ENCODE measurements around the gene CFAP74.
A peak's percentile ranks its signal among the peaks of the same experiment; 100 is the strongest.

Gene CFAP74

DNA sequence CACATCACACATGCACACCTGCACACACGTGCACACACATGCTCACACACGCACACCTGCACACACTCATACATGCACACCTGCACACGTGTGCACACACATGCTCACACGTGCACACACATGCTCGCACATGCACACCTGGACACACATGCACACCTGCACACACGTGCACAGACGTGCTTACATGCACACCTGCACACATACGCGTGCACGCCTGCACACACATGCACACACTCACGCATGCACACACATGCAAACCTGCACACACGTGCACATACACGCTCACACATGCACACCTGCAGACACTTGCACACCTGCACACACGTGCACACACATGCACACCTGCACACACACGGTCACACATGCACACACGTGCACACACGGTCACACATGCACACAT lies 32.6 kb downstream of the CFAP74 start:
- DNase-seq (ENCODE audit: low read depth), result no peak

DNA sequence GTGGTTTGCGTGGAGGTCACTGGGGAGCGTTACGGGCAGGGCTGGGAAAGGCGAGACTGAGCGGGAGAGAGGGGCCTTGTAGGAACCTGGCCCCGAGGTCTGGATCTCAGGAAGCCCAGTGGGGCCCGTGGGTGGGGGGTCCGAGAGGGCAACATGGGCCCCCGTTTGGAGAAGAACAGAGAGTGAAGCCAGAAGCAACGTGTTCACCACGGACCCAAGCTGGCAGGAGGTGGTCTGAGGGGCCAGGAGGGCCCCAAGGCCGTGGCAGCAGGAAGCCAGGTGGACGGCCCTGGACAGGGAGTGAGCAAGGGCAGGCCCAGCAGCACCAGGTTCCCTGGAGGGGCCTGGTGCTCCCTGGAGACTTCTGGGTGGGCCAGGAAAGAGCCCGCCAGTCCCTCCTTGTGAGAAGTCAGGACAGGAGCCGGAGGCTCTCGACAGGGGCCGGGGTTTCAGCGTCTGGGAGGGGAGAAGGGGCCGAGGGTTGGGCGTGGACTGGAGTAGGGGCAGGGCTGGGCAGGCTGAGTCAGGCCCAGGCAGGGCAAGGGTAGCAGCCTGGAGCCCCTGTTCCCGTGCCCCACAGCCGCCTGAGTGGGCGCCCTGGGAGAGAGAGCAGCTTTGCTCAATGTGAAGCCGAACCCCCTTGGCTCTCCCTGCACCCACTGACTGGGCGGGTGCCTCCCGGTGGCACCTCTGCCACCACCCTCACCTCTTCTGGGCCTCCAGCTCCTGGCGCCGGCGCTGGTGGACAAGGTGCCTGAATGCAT lies 33.5 kb downstream of the CFAP74 start:
- DNase-seq (ENCODE audit: low read depth), result no peak

DNA sequence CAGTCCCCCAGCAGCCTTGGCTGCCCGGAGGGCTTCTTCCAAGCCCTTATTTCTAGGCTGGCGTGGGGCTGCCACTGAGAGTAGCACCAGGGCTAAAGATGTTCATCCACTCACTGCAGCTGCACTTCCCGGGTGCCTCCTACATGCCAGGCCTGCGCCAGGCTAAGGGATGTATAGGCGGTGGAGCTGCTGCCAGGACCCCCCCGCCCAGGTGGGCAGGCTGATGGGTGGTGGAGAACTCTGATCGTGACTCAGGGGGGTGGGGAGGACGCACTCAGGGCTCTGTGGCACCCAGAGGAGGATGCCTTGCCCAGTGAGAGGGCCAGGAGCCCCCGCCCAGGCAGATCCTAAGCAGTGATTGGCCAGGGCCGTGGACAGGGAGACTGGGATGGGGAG lies 34.1 kb downstream of the CFAP74 start:
- DNase-seq (ENCODE audit: low read depth), result no peak

DNA sequence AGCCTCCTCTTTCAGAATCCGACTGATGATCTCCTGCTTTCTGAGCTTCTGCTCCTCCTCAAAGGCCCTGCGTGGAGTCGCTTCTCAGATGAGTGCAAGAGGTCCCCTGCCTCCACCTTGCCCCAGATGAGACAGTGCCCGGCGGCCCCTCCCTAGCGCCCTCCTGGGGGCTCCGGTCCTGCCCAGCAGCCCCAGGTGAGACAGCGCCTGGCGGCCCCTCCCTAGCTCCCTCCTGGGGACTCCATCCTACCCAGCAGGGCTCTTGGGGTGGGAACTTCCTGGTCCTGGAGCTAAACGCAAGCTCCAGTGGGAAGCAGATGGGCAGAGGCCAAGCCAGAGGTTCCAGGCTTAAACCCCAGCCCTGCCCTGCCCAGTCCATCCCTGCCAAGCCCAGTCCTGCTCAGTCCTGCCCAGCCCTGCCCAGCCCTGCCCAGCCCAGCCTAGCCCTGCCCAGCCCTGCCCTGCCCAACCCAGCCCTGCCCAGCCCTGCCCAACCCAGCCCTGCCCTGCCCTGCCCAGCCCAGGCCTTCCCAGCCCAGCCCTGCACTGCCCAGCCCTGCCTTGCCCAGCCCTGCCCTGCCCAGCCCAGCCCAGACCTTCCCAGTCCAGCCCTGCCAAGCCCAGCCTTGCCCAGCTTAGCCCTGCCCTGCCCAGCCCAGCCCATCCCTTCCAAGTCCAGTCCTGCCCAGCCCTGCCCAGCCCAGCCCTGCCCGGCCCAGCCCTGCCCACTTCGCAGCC lies 34.6 kb downstream of the CFAP74 start:
- no peak for DNase-seq (ENCODE audit: low read depth)

DNA sequence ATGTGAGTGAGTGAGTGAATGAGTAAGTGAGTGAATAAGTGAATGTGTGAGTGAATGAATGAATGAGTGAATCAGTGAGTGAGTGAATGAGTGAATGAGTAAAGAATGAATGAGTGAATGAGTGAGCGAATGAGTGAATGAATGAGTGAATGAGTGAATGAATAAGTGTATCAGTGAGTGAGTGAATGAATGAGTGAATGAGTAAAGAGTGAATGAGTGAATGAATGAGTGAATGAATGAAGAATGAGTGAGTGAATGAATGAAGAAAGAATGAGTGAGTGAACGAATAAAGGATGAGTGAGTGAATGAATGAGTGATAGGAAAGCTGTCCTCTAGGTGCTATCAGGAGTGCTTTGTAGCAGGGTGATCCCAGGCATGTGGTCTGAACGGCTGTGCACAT lies 35.7 kb downstream of the CFAP74 start:
- no peak for DNase-seq (ENCODE audit: low read depth)

DNA sequence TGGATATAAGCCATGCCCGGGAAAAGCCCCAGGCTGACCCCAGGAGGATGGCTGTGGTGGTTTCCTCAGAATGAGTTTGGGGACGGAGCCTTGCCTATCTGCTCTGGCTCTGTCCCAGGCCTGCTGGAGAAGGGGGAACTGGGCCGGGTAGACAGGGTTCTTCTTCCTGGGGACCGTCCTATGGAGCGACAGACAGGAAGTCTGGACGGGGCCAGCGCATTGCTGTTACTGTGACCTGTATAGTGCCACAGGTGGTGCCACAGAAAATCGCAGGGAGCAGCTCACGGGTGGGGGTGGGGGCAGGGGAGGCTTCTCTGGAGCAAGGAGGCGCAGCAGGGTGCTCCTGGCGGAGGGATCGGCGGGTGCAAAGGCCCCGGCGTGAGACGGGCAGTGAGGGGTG lies 36.4 kb downstream of the CFAP74 start:
- DNase-seq (ENCODE audit: low read depth), result no peak

DNA sequence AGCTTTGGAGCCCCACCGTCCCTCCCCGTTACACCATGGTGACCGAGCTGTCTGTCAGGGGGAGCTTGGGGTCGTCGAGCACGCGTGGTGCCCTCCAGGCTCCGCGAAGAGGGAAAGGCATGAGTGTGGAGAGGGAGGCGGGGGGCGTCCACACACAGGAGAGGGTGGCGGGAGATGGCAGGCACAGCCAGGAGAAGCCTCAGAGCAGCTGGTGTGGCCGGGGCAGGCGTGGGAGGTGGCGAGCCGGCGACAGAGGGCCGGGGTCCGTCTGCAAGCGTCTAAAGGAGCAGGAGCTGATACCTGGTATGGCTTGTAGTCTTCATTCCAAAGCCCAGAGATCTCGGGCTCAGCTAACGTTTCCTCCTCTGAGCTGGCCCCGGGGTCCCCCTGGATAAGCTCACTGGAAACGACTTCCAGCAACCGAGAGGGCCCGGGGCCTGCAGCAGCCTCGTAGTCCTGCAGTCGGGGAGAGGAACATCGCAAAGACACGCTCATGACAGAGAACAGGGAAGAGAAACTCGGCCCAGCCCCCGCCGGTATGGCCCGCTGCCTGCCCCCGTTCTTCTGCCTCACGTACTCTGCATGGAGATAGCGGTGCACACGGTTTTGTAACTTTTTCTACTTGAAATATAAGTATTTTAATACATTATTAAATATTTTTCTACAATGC lies 37.4 kb downstream of the CFAP74 start:
- no peak for DNase-seq (ENCODE audit: low read depth)

DNA sequence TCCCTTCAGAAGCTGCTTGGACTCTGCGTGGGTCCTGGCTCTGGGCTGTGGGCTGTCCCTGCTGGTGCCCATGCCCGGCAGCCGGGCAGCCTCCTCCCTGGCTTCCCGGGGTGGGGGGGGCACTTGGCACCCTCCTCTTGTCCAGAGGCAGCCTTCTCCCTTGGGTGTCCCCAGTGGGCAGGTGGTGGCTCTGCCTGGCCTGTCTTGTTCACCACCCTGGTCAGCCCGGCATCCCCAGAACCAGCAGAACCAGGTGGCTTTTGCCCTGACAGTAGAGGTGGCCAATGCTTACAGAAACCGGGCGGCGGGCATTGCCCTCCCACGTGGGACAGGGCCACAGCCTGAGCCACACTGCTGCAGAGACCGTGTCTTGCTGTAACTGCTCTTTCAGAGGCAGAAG lies 38.0 kb downstream of the CFAP74 start:
- no peak for DNase-seq (ENCODE audit: low read depth)

DNA sequence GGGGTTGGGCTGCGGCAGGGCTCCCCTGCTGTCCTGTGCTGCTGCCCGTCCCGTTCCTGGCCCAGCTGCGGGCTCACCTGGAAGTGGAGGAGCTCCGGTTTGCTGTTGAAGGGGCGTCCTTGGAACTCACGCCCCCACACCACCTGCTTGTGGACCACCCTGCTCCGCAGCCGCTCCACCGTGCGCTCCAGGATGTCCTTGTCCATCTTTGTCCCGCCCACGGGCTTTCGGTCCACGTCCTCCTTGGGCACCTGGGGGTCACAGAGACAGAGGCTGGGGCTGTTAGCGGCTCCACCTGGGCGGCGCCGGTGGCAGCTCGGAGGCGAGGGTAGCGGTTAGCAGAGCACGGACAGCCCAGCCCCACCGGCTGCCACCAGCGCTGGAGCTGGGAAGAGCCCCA lies 38.8 kb downstream of the CFAP74 start:
- DNase-seq (ENCODE audit: low read depth), result no peak

DNA sequence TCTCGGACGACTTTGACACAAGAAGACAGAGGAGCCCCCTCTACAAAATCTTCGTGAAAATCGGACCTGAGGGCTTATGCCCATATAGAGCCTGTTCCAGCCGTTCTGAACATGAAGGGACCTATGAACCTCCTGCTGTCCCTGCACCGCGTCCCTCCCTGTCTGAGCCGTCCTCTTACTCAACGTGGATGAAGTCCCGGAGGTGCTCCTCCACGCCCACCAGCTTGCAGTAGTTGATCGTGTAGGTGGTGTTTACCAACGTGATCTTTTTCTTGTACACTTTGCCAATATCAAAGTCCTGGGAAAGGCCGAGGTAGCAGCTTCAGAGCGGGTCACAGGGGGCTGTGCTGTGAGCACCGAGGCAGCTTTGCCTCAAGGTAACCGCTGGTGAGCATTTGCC lies 40.0 kb downstream of the CFAP74 start:
- DNase-seq (ENCODE audit: low read depth), result no peak

DNA sequence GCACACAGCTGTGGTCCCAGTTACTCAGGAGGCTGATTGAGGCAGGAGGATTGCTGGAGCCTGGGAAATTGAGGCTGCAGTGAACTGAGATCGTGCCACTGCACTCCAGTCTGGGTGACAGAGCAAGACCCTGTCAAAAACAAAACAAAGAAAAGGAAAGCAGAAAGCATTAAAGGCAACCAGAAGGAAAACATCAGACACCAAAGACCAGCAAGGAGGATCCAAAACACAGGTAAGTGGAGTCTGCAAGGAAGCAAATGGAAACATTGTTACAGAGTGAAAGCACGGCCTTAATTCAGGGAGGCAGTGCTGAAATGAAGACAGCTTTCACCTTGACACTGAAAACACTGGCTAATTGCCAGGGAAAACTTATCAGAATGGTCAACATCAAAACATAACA lies 40.8 kb downstream of the CFAP74 start:
- no peak for DNase-seq (ENCODE audit: low read depth)

DNA sequence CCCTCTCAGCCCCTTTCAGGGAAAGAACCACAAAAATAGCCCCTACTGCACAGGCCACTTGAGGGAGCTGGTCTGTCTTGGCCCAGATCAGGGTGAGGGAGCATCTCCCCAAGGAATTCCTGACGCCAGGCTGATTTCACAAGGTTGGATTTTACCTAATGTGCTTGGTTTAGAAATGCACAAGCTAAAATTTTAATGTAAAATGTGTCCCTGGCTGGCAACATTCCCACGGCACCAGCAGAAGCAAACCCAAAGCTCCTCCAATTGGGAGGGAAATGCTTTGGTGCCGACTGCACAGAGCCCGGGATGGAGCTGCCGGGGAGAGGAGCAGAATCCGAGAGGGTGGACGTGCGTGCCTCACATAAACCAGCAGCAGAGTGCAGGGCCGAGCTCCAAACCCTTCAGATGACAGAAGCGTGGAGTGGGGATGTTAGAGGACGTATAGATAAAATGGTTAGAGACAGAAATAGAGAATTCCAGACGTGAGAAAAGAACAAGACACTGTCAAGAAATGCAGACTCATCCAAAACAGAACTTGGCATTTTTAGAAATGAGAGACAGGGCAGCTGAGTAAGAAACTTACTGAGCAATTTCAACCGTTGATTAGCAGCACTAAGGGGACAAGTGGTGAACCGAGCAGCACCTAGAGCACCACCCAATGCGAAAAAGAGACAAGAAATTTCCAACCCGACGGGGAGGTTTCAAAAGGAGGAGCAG lies 42.9 kb downstream of the CFAP74 start:
- peak; percentile 55 for DNase-seq (ENCODE audit: low read depth)

DNA sequence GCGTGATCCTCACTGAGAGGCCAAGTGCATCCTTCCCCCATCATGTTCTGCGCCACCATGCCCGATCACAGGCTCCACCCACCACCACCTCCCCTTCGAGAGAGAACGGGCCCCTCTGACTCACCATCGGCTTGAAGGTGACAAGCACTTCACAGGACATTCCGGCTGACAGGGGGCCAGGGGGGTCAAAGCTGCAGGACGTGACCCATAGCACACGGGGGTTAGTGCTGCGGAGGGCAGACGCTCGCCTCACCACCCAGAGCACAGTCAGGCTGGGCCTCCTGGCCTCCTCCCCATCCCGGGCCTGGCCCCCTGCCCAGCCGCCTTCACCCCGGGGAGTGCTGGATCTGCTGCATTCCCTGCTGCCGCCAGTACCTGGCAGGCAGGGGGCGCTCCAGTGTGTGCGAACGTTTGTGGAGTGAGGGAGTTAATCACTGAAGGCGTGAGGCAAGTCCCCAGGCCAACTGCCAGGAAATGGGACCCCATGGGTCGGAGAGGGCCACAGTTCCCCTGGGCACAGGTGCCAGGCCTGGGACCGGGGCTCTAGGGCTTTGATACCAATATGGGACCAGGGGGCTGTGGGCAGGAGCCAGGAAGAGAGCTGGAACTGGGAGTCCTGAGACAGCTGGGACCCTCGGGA lies 43.6 kb downstream of the CFAP74 start:
- peak; percentile 40 for DNase-seq (ENCODE audit: low read depth)

DNA sequence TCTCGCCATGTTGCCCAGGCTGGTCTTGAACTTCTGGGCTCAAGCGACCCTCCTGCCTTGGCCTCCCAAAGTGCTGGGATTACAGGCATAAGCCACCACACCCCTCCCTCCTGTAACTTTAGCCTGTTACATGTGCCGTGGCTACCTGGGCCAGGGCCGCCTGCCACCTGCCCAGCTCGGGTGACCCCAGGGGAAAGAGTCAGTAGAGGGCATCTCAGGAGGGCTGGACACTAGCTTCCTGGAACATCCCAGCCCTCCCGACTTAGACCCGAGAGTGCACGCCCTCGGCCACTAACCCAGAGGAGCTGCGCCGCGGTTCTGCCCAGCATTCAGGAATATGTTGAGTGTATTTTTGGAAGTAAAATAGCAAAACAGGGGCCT lies 44.1 kb downstream of the CFAP74 start:
- DNase-seq (ENCODE audit: low read depth), result no peak

DNA sequence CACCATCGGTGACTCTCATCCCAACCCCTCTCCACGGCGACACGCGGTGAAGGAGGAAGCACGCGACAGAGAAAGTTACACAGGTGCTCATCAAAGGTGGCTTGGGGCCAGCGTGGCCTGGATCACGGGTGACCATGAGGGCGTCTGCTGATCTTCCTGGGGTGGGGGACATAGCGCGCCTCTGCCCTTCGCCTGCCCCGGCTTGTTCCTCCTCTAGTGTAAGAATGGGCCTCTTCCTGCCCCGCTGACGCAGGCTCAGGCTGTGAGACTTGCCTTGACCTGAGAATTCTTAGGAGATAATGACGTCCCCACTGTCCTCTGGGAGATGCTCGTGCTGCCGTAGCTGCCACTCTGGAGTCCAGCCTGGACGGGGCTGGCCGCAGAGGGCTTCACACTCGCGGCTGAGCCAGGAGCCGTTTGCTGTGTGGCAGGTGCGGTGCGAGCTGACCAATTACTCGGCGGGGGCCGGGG lies 45.5 kb downstream of the CFAP74 start:
- no peak for DNase-seq (ENCODE audit: low read depth)

DNA sequence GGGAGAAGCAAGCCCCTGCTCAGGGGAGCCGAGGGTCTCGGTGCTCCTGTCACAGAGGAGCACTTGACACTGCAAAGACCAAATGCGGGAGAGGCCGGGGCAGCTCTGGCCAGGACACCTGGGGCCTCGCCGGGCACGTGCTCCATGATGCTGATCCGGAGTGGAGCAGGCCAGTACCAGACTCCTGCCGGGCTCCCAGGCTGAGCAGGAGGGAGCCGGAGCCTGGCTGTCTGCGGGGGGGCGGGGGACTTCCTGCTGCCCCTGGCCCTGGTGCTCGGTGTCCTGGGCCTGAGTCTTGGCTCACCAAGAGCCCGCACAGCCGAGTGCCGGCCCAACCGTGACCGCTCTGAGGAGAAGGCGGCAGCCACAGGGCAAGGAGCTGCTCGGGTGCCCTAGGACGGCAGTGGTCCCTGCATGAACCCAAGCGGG lies 46.0 kb downstream of the CFAP74 start:
- DNase-seq (ENCODE audit: low read depth), result no peak

DNA sequence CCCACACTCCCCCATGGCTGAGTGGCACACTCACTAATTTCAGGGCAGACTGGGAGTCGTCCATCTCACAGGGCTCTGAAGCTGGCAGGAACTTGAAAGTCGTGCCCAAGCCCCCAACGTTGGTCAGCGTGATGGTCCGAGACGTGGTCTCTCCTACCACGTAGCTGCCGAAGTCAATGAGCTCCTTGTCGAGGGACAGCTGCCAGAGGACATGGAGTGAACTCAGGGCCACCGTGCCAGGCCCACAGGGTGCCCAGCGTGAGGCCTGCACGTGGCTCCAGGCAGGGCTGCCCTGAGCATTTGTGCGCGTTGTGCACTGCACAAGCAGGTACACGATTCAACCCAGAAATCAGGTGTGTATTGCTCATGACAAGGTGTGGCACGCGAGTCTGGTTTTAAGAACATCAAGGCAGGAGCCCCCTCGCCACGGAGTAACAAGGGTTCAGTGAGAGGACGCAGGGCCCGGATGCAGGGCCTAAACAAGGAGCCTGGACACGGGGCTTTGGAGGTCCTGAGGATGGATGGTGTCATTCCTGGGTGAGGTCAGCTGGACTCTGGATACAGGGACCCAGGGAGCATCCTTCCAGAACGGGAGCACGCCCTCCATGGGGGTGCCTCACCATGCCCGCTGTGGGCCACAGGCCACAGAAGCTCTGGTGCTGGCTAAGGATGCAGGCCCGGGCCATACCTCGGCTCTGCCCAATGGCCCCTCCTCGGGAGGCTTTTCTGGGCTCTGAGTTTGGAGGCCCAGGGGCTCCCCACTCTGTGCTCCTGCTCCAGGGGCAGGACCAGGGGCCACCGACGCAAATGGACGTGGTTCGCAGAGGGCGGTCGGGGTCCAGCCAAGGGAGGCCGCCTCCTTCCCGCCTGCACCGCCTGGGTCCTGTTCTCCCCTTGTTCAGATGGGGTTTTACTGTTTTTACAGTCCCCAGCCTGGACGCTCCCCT lies 46.7 kb downstream of the CFAP74 start:
- DNase-seq (ENCODE audit: low read depth), result no peak

DNA sequence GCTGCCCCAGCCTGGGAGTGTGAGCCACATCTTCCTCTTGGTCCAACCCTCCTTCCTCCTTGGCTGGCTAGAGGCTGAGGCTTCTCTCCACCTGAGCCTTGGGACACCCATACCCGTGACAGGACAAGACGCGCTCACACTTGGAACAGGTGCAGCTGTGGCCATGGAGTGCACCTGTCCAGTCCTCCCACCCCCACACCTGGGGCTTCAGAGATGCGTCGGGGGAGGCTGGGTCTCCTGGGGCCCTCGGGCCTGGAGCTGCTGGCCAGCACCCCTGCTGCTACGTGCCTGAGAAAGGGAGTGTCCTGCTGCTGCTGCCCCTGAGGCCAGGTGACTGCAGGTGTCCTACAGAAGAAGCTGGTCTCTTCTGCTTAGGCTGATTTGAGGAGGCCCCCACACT lies 47.5 kb downstream of the CFAP74 start:
- DNase-seq (ENCODE audit: low read depth), result no peak

DNA sequence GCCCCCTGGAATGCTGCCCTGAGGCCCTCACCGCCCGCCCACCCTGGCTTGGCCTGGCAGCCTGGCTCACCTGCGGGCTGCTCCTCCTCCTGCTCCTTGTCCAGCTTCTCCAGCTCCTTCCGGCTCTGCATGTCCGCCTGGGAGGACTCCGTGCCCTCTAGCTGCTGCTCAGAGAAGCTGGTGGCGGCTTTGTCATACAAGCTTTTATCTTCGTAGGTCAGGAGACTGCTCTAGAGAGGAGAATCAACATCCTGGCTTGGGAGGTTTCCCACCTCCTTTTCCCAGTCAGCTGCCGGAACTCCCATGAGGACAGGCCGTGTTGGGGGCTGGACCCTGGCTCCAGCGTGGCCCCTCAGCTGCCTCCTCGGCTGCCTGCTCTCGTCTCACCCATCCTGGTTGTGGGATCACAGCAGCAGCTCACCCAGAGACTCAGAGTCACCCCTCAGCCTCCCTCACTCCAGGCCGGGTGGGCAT lies 47.9 kb downstream of the CFAP74 start:
- no peak for DNase-seq (ENCODE audit: low read depth)

DNA sequence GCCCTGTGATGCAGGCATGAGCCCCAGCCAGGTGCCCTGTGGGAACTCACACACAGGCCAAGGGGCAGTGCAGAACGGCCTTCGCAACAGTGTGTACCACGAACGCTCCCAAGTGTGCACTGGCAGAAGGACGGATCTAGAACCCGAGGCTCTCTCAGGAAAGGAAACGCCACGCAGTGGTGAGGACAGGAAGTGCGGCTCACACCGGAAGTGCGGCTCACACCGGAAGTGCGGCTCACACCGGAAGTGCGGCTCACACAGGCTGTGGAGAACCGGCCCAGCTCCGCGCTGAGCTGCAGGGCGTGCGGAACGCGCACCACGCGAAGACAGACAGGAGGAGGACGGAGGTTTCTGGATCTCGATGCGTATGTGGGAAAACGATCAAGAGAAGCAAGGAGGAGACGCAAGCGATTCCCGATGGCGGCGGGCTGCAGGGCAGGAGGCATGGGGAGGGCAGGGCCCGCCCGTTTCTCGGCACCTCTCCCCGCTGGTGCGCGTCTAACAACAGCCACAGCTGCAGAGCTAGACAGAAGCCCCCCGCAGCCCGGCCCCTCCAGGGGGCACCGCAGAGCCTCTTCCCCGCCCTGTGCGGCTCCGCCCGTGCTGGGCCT lies 48.6 kb downstream of the CFAP74 start:
- DNase-seq (ENCODE audit: low read depth), result no peak
